CD4-positive, alpha-beta T cell treated with Interleukin-6 at 100 ng/mL for 8 hours (primary cell): ENCODE data around the gene SATB2.

Experiments
- DNase-seq: peaks from one replicate; pipeline ENCODE4 v3.0.0-alpha.2; 2020; ENCODE audit warnings: mixed read lengths, low spot score

The SATB2 gene

DNA sequence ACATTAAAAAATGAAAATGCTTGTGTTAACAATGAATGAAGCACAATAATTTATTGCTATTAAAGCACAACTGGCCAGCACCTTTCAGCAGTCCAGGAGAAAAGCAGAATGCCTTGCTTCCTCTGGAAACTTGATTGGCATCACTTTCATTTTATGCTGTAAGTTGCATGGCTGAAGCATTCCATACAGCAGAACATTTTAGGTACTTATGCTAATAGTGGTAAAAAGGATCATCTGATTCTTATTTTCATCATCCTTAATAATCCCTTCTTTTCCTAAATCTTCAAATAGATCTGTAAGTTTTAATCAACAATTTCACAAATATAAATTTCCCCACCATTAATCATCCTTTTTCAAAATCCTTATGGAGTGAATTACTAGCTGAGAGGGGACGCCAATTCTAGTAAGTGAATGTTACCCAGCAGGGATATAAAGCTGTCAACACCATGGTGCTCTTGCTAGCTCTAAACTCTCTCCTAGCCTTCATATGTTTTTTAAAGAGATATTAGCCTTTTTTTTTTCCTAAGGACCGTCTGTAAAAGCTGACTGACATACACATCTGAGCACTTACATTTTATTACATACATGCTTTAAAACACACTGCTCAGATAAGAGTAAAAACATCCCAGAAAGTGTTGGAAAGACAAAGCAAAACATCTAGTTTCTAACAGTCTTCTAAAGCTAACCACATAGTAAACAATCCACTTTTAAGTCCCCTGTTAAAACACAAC lies 5.3 kb downstream of the SATB2 start:
- DNase-seq, result no peak

DNA sequence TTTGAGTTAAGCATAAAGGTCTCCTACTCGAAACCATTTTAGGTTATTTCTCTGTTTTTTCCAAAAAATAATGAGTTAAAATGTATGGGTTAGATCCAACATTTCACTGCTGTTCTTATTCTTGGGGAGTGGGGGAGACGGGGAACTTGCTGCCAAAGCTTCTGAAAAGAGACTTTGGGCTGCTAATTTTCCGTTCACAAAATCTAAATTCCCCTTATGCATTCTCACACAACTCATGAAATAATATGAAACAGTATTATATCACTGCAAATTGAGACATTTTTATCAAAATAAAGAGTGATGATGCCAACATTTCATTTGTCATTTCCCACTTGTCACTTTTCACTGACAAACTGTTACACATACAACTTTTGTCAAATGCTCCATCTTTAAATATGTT lies 7.8 kb downstream of the SATB2 start:
- no peak for DNase-seq

DNA sequence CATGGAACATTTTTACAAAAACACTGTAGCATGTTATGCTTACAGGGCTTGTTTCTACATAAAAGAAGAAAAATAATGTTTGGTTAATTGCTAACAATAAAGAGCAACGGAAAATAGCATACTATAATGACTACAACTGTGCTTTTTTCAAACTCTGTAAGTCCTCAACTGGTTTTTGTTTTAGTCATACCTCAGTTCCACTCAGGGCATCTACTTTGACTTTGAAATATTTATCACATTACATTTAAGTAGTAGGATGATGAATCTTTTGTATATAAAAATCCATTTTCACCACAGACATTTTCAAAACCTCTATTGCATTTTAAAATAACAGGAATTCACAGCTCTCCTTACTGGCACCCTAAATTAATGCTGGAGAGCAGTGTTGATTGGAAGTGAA lies 8.3 kb downstream of the SATB2 start:
- no peak for DNase-seq

DNA sequence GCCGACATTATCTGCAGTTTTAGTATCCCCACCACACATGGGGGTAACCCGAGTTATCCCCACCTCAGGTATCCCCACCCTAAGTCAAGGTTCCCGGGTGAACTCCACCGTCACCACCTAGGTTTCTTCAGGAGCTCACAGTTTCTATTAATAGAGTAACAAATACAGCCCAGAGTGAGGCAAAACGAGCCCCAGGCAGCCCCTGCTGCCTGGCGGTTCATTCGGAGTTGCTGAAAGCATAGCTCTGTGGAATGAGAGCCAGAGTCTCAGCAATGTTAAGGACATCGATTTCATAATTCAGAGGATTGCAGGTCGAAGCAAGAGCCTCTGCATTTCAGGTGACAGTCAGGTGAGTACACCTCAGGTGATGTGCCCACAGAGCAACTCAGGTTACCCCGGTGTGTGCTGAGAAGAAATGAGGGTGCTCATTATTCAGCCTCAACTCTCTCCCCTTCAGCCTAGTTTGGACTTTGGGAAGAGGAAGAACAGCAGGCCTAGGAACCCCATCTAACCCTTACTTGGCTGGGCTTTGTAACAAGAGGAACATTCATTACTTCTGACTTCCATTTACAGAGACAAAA lies 10.7 kb downstream of the SATB2 start:
- no peak for DNase-seq

DNA sequence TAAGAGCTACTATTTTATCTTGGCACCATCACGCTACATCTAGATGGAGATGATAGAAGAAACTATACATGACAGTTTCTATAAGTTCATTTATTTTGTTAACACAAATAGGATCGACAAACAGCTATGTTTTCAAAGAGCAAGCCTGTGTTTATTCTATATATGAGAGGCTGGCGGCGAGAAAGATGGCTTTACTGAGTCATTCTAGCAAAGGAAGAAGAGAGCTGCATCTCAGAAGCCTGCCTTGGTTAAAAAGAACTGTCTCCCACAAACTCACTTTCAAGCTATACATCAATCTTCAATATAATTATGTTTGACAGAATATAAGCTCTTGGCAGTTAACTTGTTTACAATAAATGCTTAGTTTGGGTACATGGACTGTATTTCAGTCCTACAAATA lies 13.0 kb downstream of the SATB2 start:
- no peak for DNase-seq

DNA sequence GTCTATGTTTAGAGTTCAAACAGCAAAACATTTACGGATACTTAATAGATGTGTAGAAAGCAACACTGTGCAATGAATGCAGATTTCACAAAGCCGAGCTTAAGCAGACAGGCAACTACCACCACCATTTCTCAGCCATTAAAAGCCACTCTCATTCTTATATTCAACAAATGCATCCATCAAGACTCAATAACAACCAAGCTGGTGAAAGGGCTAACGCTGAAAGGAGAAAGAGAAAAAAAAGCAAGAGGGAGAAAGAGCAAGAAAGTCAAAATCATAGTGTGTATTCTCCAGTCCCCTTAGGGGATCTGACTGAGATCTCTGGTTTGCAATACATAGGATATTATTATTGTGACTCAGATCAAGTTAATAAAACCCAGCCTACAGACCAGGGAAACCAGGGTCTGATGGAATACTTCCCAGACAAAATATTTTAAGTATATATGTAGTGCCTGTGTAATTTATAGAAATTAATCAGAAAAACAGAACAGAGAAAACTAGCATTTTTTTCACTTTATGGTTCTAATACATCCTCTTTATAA lies 14.1 kb downstream of the SATB2 start:
- no peak for DNase-seq

DNA sequence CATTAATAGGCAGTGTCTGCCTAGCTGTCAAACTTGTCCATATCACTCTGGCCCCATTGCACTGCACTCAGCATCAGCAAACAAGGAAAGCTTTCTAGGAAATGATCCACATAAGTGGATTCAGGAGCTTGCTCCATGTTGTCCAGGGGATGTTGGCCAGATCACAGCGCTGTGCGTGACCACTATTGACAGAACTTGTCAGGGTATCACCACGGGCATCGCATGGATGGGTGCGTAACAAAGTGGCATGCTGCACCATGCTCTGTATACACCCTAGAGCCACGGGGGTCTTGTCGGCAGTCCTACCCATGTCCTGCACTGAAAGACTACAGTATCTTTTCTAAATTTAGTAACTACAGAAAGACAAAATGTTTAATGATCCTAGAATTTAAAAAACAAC lies 15.6 kb downstream of the SATB2 start:
- DNase-seq, result no peak

DNA sequence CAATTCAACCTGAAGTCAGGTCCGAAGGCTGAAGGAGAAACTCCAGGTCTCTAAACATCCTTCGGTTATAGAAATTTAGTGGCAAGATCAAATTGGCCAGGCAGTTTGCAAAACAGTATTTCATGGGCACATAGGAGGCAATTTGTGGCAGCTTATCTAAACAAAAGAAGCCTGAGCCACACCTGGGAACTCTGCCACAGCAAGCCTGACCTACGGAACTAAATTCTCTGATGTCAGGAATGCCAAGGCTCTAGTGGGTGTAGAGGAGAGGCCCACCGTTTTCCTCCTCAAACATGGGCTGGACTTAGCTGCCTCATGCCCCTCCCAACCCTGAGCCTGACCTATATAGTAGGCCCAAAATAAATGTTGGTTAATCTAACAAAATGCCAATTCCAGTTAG lies 16.0 kb downstream of the SATB2 start:
- DNase-seq, result no peak

DNA sequence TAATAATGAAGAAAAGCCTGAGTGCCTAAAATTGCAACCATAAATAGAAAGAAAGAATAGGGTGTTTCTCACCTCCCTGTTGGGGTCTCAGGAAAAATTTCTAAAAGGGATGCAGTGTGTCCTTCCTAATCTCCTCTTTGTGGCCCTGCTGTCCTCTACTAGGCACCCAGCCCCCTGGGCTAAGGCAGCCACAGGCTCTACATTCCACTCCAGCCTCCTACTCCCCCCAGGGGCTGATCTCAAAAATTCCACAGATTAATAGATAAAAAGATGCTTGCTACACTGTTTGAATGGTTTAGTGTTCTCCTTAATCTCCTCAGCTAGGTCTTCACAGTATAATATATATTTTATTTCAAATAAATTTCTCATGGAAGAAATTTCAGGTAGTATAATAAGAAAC lies 17.6 kb downstream of the SATB2 start:
- no peak for DNase-seq

DNA sequence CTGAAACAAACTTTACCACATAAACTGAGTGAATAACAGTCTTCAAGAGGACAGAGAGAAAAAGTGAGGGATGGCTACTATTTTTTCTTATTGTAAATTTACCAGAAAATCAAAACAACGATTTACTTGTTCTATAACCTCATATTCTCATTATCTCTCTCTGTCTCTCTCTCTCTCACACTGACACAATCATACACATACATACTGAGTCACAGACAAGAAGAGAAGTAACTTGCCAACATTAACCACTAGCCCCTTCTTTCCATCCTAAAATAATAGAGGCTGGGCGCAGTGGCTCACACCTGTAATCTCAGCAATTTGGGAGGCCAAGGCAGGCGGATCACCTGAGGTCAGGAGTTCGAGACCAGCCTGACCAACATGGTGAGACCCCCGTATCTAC lies 18.2 kb downstream of the SATB2 start:
- DNase-seq, result no peak

DNA sequence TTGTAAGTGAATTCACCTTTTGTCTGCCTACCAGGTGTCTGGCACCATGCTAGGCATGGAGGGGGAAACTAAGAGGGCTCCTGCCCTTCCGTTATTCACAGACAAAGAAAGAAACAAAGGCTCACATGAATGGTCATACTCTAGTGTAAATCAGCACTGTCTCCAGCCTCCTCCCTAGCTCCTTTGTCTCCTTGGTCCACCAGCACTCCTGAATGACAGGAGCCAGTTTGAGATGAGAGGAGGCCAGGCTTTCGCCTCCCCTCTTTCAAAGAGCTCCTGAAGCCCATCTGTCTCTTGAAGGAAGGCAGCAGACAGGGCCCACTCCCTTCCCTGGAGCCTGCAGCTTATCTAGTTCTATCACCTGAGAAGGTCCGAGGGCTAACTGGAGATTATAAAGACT lies 18.7 kb downstream of the SATB2 start:
- no peak for DNase-seq

DNA sequence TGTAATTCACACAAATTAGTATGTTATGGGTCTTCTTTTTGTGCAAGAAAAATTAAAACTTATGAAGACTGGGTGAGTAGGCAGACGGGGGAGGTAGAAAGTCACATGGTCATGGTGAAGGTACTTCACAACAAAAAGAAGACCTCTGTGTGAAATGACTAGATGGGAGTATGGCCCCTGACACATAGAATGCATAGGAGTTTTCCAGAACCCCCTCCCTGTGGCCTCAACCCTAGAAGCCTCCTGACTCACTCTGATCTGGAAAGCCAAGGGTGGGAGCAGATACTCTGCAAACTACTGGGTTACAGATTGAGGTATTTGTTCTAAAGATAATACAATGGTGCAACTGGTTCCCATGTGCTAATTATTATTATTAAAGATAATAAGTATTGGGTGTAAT lies 23.2 kb downstream of the SATB2 start:
- no peak for DNase-seq

DNA sequence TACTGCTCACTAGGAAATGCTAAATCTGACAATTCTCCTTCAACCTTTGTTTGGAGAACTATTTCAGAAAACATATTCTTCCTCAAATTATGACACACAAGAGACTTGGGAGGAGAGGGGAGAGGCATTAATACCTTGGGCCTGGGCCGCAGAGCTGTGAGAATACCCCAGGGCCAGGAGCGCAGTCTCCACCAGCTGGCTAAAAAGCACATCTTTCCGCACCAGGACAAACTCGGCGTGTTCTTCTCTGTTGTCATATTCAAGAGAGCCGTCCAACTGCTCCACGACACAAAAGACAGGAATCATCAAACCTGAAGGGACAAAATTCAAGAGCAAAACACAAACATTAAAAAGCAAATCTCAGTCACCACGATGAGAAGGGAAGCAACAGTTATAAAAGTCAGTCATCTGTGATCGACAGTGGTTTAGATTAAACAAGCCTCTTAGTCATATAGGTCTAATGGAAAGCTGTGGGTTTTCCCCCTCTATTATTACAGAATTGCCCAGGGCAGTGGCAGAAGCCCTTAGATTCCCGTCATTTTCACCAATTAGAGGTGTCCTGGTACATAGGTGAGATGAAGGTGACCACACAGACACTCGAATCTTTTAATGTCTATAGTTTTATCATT lies 24.4 kb downstream of the SATB2 start:
- DNase-seq, result no peak

DNA sequence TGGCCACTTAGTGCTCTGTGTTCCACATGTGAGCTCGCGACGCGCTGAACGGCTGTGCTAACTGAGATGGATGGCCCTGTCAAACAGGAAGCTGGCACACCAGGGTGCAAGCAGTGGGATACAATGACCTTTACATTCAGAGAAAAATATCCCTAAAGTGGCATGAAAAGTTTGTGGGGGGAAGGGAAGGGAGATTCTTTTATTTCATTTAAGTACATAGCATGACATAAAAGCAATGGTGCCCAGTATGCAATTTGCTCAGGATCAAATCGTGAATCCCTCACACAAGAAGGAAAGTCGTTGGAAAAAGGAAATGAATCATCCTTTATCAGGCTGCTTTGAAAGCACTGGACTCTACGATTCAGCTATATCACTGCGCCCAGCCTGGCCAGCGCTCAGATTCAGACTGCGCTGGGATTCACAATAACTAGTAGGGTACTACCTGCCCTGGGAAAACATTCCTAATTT lies 26.0 kb downstream of the SATB2 start:
- DNase-seq, result no peak

DNA sequence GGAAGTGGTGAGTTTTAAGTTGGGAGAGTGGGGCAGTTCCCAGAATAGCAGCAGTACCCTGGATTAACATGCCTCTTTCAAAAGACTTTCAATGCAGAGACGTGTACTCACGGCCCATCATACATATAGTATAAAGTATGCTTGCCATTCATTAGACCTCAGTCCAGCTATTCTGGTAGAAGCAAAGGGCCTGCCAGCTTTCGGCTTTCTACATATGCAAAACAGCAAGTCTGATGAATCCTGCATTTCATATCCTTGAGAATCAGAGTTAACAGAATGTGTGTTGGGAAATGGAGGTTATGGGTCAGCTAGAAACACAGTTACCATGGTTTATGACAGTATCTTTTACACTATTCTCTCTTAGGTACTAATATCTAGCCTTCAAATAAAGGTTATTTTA lies 27.5 kb downstream of the SATB2 start:
- DNase-seq, result no peak

DNA sequence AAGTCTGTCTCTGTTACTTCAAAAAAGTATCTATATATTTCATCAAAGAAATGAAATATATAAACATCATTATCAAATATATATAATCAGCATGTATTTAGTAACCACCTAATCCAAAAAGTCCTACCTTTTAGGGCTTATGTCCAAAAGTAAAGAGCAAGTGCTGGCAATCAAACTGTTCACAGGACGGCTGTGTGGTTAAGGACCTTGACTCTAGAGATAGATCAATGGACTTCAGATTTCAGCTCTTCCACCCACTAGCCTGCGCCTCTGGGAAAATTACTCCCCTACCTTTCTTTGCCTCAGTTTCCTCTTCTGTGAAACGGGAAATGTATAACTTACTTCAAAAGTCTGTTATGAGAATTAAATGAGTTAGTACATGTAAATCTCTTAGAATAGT lies 29.4 kb downstream of the SATB2 start:
- DNase-seq, result no peak

DNA sequence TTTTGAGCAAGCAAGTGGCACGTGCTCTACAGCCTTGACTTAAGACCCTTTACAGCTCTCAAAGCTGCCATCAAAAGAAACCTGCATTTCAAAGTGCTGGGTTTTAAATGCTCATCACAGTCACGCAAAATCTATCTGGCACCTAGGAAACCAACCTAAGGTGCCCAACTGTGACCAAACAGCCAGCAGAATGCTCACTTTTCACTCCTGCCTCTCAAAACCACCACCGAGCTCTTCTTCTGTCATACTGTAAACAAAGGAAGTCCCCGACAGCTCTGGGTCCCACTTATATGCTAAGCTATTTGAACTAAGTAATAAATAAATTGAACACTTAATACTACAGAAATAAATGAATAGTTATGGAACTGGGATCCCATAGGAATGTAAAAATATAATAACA lies 33.6 kb downstream of the SATB2 start:
- DNase-seq, result no peak

DNA sequence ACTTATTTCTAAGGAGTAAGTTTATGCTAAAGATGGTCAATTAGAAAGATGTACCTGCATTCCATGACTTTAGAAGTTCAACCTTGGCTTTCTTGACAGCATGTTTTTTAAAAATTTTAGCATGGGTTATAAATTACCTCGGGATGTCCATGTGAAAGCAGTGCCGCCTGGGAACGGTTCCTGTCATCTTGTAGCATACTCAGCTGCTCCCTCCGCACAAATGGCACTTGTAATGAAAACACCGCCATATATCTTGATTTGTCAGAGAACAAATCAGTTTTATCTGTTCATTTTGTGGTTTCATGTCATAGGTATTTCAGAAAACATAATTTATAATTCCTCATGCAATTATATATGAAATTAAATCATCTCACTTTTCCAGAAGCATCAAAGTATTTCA lies 38.3 kb downstream of the SATB2 start:
- no peak for DNase-seq

DNA sequence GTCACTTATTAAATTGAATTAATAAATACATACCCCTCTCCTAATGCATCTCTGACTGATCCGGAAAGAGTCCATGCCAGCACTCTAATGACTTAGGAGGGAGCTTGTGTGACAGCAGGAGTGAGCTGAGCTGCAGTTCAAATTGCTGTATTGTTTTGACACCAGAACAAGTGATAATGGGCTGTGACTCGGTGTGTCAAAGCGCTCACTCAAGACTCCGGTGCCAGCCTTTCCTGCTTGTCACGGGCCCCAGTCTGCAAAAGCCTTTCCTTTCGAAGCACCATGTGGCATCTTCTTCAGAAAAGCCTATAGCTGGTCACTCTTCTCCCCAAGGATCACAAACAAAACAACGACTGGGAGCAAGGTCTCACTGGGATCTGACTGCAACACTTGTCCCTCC lies 43.3 kb downstream of the SATB2 start:
- DNase-seq, result no peak

DNA sequence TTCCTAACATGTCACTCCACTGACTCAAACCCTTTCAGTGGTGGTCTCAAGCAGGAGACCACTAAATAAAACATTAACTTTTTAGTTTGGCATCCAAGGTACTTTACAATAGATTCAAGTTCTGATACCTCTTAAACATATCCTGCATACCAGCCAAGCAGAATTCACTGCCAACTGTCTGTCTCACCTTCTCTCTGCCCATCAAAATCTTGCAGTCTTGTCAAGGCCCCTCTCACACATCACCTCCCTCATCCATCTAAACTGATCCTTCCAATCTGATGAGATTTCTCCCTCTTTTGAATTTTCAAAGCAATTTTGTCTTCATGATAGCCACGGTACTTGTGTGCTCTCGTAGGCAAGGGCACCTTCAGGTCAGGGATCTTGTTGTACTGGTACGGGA lies 43.7 kb downstream of the SATB2 start:
- DNase-seq, result no peak

DNA sequence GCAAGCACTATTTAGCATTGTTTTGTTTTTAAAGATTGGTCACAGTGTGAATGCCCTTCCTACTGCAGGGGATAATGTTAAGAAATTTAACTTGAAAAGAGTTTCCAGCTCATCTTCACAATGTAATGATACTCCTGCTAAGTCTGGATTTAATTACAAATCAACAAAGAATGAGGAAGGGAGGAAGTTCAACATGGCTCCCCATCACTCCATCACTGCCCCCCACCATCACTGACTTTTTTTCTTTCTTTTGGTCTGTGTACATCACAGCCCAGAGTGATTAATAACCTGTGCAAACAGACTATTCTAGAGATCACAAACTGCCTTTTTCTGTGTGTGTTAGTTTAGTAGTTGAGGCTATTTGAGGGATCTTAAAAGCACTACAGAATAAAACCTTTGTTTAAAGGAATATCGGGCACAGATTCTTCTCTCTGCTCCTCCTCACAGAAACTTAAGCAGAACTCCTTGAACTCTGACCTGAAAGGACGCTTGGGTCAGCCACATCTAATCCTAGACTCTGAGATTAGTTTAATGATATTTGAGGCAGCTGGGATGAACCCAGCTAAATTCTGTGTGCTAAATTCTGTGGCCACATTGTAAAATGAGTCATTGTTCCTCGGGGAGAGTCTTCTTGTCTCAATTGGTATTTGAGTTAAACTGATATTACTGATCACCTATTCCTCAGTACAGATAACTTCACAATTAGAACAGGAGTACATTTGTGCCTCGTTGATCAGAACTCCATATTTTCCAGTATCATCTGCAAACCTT lies 47.8 kb downstream of the SATB2 start:
- no peak for DNase-seq

DNA sequence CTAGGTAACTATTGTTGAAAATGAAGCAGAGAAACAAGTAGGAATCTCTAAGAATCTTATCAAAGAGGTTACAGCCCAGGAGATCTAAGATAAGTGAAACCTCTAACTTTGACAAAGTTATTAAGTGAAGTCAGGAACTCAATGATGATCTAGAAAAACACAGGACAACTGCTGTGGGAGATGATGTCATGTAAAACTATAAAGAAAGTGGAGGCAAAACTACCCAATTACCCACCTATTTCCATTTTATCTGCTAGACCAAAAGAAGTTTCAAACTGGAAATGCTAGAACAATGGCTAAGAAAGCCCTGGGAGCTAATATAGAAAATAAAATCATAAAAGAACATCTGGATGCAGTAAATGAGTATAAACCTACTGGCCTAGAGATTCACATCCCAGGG lies 50.3 kb downstream of the SATB2 start:
- no peak for DNase-seq

DNA sequence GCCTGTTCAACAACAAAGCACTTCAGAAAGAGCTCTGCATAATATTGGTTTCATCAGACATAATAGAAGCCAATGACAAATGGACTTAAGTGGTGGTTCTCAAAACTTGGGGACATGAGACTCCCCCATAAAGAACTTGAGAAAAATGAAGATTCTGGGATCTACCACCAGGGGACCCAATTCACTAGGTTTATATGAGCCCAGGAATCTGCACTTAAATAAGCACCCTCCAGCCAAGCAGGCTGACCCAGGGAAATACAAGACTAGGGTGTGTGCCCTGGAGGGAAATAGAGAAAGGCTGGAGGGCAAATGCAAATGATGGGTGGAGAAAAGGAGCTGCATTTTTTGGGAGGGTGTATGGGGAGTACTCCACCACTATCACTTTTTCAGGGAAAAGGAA lies 52.5 kb downstream of the SATB2 start:
- no peak for DNase-seq
